ENCODE results near the gene GRIP1. TPM values are rescaled to one million over a fixed set of nuclear protein-coding genes. Genes with fewer than 3 reads are reported as not detected.
A peak's percentile ranks its signal among the peaks of the same experiment; 100 is the strongest.

GRIP1 gene
- total and polyA plus RNA-seq, 5 donors from 2014 or later = 0.21 to 1.1 (median 0.41) TPM; not detected in 1

DNA sequence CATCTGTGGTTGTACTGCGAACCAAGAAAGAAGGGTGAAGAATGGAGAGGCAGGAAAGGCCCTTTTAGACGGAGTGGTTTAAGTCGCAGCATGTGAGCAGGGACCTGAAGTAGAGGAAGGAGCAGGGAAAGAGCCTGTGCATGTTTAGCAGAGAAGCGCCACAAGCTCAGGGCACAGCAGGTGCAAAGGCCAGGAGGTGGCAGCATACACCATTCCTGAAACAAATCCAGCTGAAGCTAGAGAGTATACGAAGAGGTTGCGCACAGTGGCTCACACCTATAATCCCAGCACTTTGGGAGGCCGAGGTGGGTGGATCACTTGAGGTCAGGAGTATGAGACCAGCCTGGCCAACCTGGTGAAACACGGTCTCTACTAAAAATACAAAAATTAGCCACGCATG is 326.7 kb downstream of the GRIP1 start:
- H3K36me3 Mint-ChIP-seq = peaks cover 54% of the 10 kb centered on the region
- Histone ChIP-seq H3K9me3 (ENCODE audit: control insufficient read depth in 2 of 2, low read length in 2 of 2) (no peaks in the 10 kb centered on the region), H3K36me3 (ENCODE audit: control insufficient read depth, insufficient read depth, low read length) (peaks cover 35% of the 10 kb centered on the region), H3K27ac (ENCODE audit: insufficient read depth, low read length, poor library complexity, severe bottlenecking) (no peak overlapping the region), H3K27me3 (ENCODE audit: control insufficient read depth, insufficient read depth, low read length) (no peaks in the 10 kb centered on the region), H3K4me3 (ENCODE audit: low read depth, low read length) (no peak overlapping the region), H3K4me1 (ENCODE audit: control insufficient read depth, insufficient read depth, low read length, poor library complexity, severe bottlenecking) (no peaks in the 10 kb centered on the region)
- peak in 1 of 3 donors; percentile 13 for DNase-seq
- peak overlapping the region in 1 of 3 donors; percentile 16 for H3K27ac Mint-ChIP-seq
- no peak for ATAC-seq (ENCODE audit: low read depth in 2 of 2)
- peaks cover 0 to 1% (median 0%) of the 10 kb centered on the region in 7 donors for H3K9me3 Mint-ChIP-seq
- peaks cover 0 to 11% (median 5%) of the 10 kb centered on the region in 4 donors for H3K4me1 Mint-ChIP-seq
- no peaks in the 10 kb centered on the region for H3K27me3 Mint-ChIP-seq
- no peak overlapping the region for H3K4me3 Mint-ChIP-seq

- ATAC-seq (ENCODE audit: low read depth in 2 of 2) = no peak
Observed at GRCh38 chr12:66351301-66351700, 327.6 kb downstream of the GRIP1 start.

GRCh38 chr12:66345956-66346355 is 332.9 kb downstream of the GRIP1 start:
- Histone ChIP-seq H3K27ac (ENCODE audit: insufficient read depth, low read length, poor library complexity, severe bottlenecking) (no peak overlapping the region), H3K27me3 (ENCODE audit: control insufficient read depth, insufficient read depth, low read length) (no peaks in the 10 kb centered on the region), H3K4me3 (ENCODE audit: low read depth, low read length) (no peak overlapping the region), H3K4me1 (ENCODE audit: control insufficient read depth, insufficient read depth, low read length, poor library complexity, severe bottlenecking) (peaks cover 16% of the 10 kb centered on the region), H3K36me3 (ENCODE audit: control insufficient read depth, insufficient read depth, low read length) (peaks cover 59% of the 10 kb centered on the region), H3K9me3 (ENCODE audit: control insufficient read depth in 2 of 2, low read length in 2 of 2) (peaks cover 9 to 13% of the 10 kb centered on the region in 2 experiments)
- Mint-ChIP-seq H3K36me3 (peaks cover 73% of the 10 kb centered on the region), H3K27me3 (no peaks in the 10 kb centered on the region), H3K9me3 (peaks cover 0 to 12% (median 0%) of the 10 kb centered on the region in 7 donors), H3K27ac (peak overlapping the region in 1 of 3 donors; percentile 53), H3K4me1 (peaks cover 16 to 41% (median 25%) of the 10 kb centered on the region in 4 donors), H3K4me3 (no peak overlapping the region)
- ATAC-seq (ENCODE audit: low read depth in 2 of 2) = no peak
- DNase-seq = no peak

More at GRCh38 chr12:66351301-66351700, 327.6 kb downstream of the GRIP1 start:
- no peaks in the 10 kb centered on the region for H3K9me3 ChIP-seq (ENCODE audit: control insufficient read depth in 2 of 2, low read length in 2 of 2)
- H3K4me3 Mint-ChIP-seq = no peak overlapping the region
- DNase-seq = no peak
- no peaks in the 10 kb centered on the region for H3K9me3 Mint-ChIP-seq
- H3K27ac Mint-ChIP-seq = peak overlapping the region in 1 of 3 donors; percentile 83
- no peak overlapping the region for H3K27ac ChIP-seq (ENCODE audit: insufficient read depth, low read length, poor library complexity, severe bottlenecking)
- no peaks in the 10 kb centered on the region for H3K27me3 Mint-ChIP-seq
- no peaks in the 10 kb centered on the region for H3K4me1 ChIP-seq (ENCODE audit: control insufficient read depth, insufficient read depth, low read length, poor library complexity, severe bottlenecking)
- no peak overlapping the region for H3K4me3 ChIP-seq (ENCODE audit: low read depth, low read length)
- H3K36me3 ChIP-seq (ENCODE audit: control insufficient read depth, insufficient read depth, low read length) = peaks cover 42% of the 10 kb centered on the region
- H3K36me3 Mint-ChIP-seq = peaks cover 60% of the 10 kb centered on the region
- H3K27me3 ChIP-seq (ENCODE audit: control insufficient read depth, insufficient read depth, low read length) = no peaks in the 10 kb centered on the region
- peaks cover under 1 to 11% (median 5%) of the 10 kb centered on the region in 4 donors for H3K4me1 Mint-ChIP-seq

DNA sequence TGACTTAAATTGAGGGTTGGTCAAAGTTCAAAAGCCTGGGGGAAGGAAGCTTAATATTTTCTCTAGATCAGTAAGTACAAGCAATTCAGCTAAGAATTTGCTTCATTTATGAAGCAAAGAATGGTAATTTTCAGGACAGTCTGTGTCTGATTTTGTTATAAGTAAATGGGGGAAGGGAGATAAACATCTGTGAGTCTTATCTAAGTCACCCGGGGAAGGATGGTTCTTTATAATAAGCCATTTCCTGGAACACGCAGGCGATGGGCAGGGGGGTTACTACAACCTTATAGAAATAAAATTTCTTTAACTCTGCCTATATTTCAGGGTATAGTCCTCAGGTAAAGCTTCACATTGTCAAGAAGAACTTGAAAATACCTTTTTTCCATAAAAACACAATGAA is 333.7 kb downstream of the GRIP1 start:
- no peak for ATAC-seq (ENCODE audit: low read depth in 2 of 2)
- Mint-ChIP-seq H3K27ac (peak overlapping the region; percentile 36 to 78 (median 74)), H3K4me1 (peaks cover 15 to 43% (median 25%) of the 10 kb centered on the region in 4 donors), H3K9me3 (peaks cover 0 to 19% (median 2%) of the 10 kb centered on the region in 7 donors), H3K4me3 (peak overlapping the region in 1 of 4 donors; percentile 38), H3K27me3 (no peaks in the 10 kb centered on the region), H3K36me3 (peaks cover 74% of the 10 kb centered on the region)
- peaks cover 9 to 20% of the 10 kb centered on the region in 2 experiments for H3K9me3 ChIP-seq (ENCODE audit: control insufficient read depth in 2 of 2, low read length in 2 of 2)
- peak in 1 of 3 donors; percentile 23 for DNase-seq
- H3K4me3 ChIP-seq (ENCODE audit: low read depth, low read length) = no peak overlapping the region
- no peaks in the 10 kb centered on the region for H3K27me3 ChIP-seq (ENCODE audit: control insufficient read depth, insufficient read depth, low read length)
- H3K27ac ChIP-seq (ENCODE audit: insufficient read depth, low read length, poor library complexity, severe bottlenecking) = peak overlapping the region; percentile 29
- H3K4me1 ChIP-seq (ENCODE audit: control insufficient read depth, insufficient read depth, low read length, poor library complexity, severe bottlenecking) = peaks cover 16% of the 10 kb centered on the region
- H3K36me3 ChIP-seq (ENCODE audit: control insufficient read depth, insufficient read depth, low read length) = peaks cover 63% of the 10 kb centered on the region

DNA sequence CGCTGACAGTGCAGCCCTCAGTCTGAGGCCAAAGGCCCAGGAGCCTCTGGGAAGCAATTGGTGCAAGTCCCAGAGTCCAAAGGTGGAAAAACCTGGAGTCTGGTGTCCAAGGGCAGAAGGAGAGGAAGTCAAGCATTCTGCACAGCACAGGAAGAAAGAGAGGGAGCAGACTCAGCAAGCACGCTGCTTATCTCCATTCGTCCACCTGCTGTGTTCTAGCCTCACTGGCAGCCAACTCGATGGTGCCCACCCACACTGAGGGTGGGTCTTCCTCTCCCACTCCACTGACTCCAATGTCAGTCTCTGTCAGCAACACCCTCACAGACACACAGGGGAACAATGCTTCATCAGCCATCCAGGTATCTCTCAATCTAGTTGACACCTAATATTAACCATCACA is 337.8 kb downstream of the GRIP1 start:
- Mint-ChIP-seq H3K4me3 (no peak overlapping the region), H3K36me3 (peaks cover 59% of the 10 kb centered on the region), H3K27ac (no peak overlapping the region), H3K27me3 (no peaks in the 10 kb centered on the region), H3K9me3 (peaks cover 0 to 25% (median 5%) of the 10 kb centered on the region in 7 donors), H3K4me1 (peaks cover 15 to 44% (median 26%) of the 10 kb centered on the region in 4 donors)
- Histone ChIP-seq H3K4me1 (ENCODE audit: control insufficient read depth, insufficient read depth, low read length, poor library complexity, severe bottlenecking) (peaks cover 16% of the 10 kb centered on the region), H3K4me3 (ENCODE audit: low read depth, low read length) (no peak overlapping the region), H3K36me3 (ENCODE audit: control insufficient read depth, insufficient read depth, low read length) (peaks cover 81% of the 10 kb centered on the region), H3K27ac (ENCODE audit: insufficient read depth, low read length, poor library complexity, severe bottlenecking) (no peak overlapping the region), H3K9me3 (ENCODE audit: control insufficient read depth in 2 of 2, low read length in 2 of 2) (peaks cover 11 to 22% of the 10 kb centered on the region in 2 experiments), H3K27me3 (ENCODE audit: control insufficient read depth, insufficient read depth, low read length) (no peaks in the 10 kb centered on the region)
- no peak for ATAC-seq (ENCODE audit: low read depth in 2 of 2)
- no peak for DNase-seq

DNA sequence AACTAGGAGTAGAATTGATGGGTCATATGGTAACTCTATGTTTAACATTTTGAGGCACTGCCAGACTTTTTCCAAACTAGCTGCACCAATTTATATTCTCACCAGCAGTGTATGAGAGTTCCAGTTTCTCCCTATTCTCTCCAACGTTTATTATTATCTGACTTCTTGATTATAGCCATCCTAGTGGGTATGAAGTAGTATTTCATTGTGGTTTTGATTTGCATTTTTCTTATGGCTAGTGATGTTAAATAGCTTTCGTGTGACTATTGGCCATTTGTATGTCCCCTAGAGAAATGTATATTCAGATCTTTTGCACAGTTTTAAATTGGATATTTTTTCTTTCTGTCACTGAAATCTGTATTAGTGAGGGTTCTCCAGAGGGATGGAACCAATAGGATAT is 338.7 kb downstream of the GRIP1 start:
- peaks cover 14 to 35% (median 21%) of the 10 kb centered on the region in 4 donors for H3K4me1 Mint-ChIP-seq
- ATAC-seq (ENCODE audit: low read depth in 2 of 2) = no peak
- no peak overlapping the region for H3K4me3 ChIP-seq (ENCODE audit: low read depth, low read length)
- peaks cover 80% of the 10 kb centered on the region for H3K36me3 ChIP-seq (ENCODE audit: control insufficient read depth, insufficient read depth, low read length)
- H3K27ac Mint-ChIP-seq = peak overlapping the region in 1 of 3 donors; percentile 44
- H3K4me3 Mint-ChIP-seq = no peak overlapping the region
- H3K9me3 Mint-ChIP-seq = peaks cover 0 to 25% (median 5%) of the 10 kb centered on the region in 7 donors
- no peaks in the 10 kb centered on the region for H3K27me3 ChIP-seq (ENCODE audit: control insufficient read depth, insufficient read depth, low read length)
- no peak for DNase-seq
- H3K9me3 ChIP-seq (ENCODE audit: control insufficient read depth in 2 of 2, low read length in 2 of 2) = peaks cover 11 to 22% of the 10 kb centered on the region in 2 experiments
- peaks cover 13% of the 10 kb centered on the region for H3K4me1 ChIP-seq (ENCODE audit: control insufficient read depth, insufficient read depth, low read length, poor library complexity, severe bottlenecking)
- H3K27me3 Mint-ChIP-seq = no peaks in the 10 kb centered on the region
- H3K27ac ChIP-seq (ENCODE audit: insufficient read depth, low read length, poor library complexity, severe bottlenecking) = no peak overlapping the region
- H3K36me3 Mint-ChIP-seq = peaks cover 51% of the 10 kb centered on the region

DNA sequence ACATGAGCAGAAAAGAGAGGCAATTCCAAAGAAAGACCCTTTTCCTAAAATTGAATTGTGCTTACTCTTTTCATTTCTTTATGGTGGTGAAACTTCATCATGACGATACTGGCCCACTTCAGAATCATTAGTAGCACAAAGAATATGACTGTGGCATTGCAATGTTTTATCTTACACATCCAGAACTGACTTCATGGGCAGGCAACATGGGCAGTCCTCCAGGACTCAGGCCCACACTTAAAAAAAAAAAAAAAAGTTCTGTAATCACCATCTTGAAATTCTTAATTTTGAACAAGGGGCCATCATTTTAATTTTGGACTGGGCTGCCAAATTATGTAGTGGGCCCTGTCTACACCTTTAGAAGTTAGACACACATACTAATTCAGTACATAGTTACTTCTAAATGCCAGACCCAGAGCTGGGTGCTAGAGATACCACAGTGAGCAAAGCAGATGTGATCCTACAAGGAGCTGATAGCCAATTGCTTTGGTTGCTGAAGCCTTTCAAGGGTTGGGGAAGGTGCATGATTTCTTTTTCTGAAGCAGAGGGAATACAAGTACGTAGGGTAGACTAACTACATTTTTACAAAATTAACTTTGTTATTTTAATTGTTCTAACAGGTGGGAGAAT is 341.4 kb downstream of the GRIP1 start:
- H3K4me3 Mint-ChIP-seq = no peak overlapping the region

More for the DNA sequence above, 341.4 kb downstream of the GRIP1 start:
- H3K27me3 Mint-ChIP-seq = no peaks in the 10 kb centered on the region
- Histone ChIP-seq H3K9me3 (ENCODE audit: control insufficient read depth in 2 of 2, low read length in 2 of 2) (peaks cover 11 to 22% of the 10 kb centered on the region in 2 experiments), H3K4me1 (ENCODE audit: control insufficient read depth, insufficient read depth, low read length, poor library complexity, severe bottlenecking) (no peaks in the 10 kb centered on the region), H3K27me3 (ENCODE audit: control insufficient read depth, insufficient read depth, low read length) (no peaks in the 10 kb centered on the region), H3K27ac (ENCODE audit: insufficient read depth, low read length, poor library complexity, severe bottlenecking) (no peak overlapping the region), H3K4me3 (ENCODE audit: low read depth, low read length) (no peak overlapping the region), H3K36me3 (ENCODE audit: control insufficient read depth, insufficient read depth, low read length) (peaks cover 84% of the 10 kb centered on the region)
- H3K27ac Mint-ChIP-seq = peak overlapping the region in 1 of 3 donors; percentile 48
- no peak for DNase-seq
- H3K36me3 Mint-ChIP-seq = peaks cover 45% of the 10 kb centered on the region
- peaks cover 5 to 19% (median 11%) of the 10 kb centered on the region in 4 donors for H3K4me1 Mint-ChIP-seq
- H3K9me3 Mint-ChIP-seq = peaks cover 0 to 21% (median 5%) of the 10 kb centered on the region in 7 donors
- ATAC-seq (ENCODE audit: low read depth in 2 of 2) = no peak

Measured in CD4-positive, CD25-positive, alpha-beta regulatory T cell (primary cell).